Upper lobe of left lung (tissue), 6 donors: Measurements from ENCODE around the gene ZNF599. TPM values are rescaled to one million over a fixed set of nuclear protein-coding genes. Genes with fewer than 3 reads are reported as not detected.

Experiments used
- ATAC-seq, 2 donors: fragments of 200-7000 bp; cut with Tn5 transposase; one replicate each; pipeline ENCODE4 v1.9.1; 2022; ENCODE audit warnings: mild to moderate bottlenecking in 2 of 2, moderate library complexity in 2 of 2; ENCODE audit not compliant: low FRiP score in 2 of 2
- DNase-seq, 2 donors: peaks; one replicate each; pipeline ENCODE4 v3.0.0-alpha.2; 2019 to 2020
- H3K27ac ChIP-seq, 4 donors: fragments of 200-600 bp; sonication (generic); one replicate each; pipeline ENCODE4 v1.5.1; 2016 to 2019
- H3K27me3 ChIP-seq, 4 donors: fragments of 200-600 bp; sonication (generic); one replicate each; pipeline ENCODE4 v1.5.1; 2017 to 2019
- H3K36me3 ChIP-seq, 4 donors: fragments of 200-600 bp; sonication (generic); one replicate each; pipeline ENCODE4 v1.5.1; 2016 to 2019
- H3K4me1 ChIP-seq, 4 donors: fragments of 200-600 bp; sonication (generic); one replicate each; pipeline ENCODE4 v1.5.1; 2018 to 2019
- H3K4me3 ChIP-seq, 4 donors: fragments of 200-600 bp; sonication (generic); one replicate each; pipeline ENCODE4 v1.5.1; 2017 to 2019; ENCODE audit warnings: mild to moderate bottlenecking in 2 of 4, moderate library complexity in 1 of 4
- H3K9me3 ChIP-seq, 4 donors: fragments of 200-600 bp; sonication (generic); one replicate each; pipeline ENCODE4 v1.5.1; 2018 to 2019
- CTCF ChIP-seq, 6 experiments: fragments of 450-650 bp in 4 of 6; fragments of 200-600 bp in 2 of 6; sonication (generic) in 2 of 6; IDR thresholded peaks; one replicate each; pipeline ENCODE4 v1.5.1; 2016 to 2019; ENCODE audit warnings: antibody characterized with exemption in 6 of 6
- EP300 ChIP-seq, 4 donors: sonication (generic); formaldehyde crosslinking; IDR thresholded peaks; one replicate each; pipeline ENCODE4 v1.5.1; 2017; ENCODE audit warnings: antibody characterized with exemption in 4 of 4, control low read depth in 2 of 4
- POLR2A ChIP-seq, 4 donors: fragments of 450-650 bp; IDR thresholded peaks; one replicate each; pipeline ENCODE4 v1.5.1; 2016 to 2017; ENCODE audit warnings: antibody characterized with exemption in 4 of 4, mild to moderate bottlenecking in 2 of 4
- POLR2AphosphoS5 ChIP-seq, 2 donors: sonication (generic); formaldehyde crosslinking; IDR thresholded peaks; one replicate each; pipeline ENCODE4 v1.5.1; 2017; ENCODE audit warnings: antibody characterized with exemption in 2 of 2
- WGBS, 2 donors: methylation state at CpG; one replicate each; pipeline ENCODE4 v1.1.5; 2017 to 2018; 5-methylcytosine and 5-hydroxymethylcytosine counted together
- total RNA-seq, 6 donors: library from RNA; depleted of rRNA in 4 of 6; stranded (reverse); fragments of >200 nt in 4 of 6; gene quantifications; one replicate each; pipeline versions ENCODE4 v1.1.0 to v1.2.1, GENCODE V29; 2016 to 2021
- donor health status: DM: no; HTN: no; CAD: no; lungs with moderate emphysema.
- donor health status: DM: no; HTN: yes; CAD: no; lungs with severe emphysema.

ZNF599 gene
- total RNA-seq, 6 donors from 2014 or later: 5.8 to 8.2 (median 7.2) TPM

GRCh38 chr19:34711890-34712289 lies 61.1 kb downstream of the ZNF599 start:
- Histone ChIP-seq H3K27me3 (no peaks in the 10 kb centered on the region), H3K36me3 (no peaks in the 10 kb centered on the region), H3K27ac (no peak overlapping the region), H3K9me3 (peaks cover 0 to 12% (median 4%) of the 10 kb centered on the region in 4 donors), H3K4me1 (no peaks in the 10 kb centered on the region), H3K4me3 (no peak overlapping the region)
- WGBS, 2 donors: 79 to 80% methylated on average over 6 of the region's 6 CpGs
- ATAC-seq (no peak), DNase-seq (no peak)
- TF ChIP-seq POLR2A (IDR thresholded peaks at IDR 0.05) (no peak), POLR2AphosphoS5 (IDR thresholded peaks at IDR 0.05) (no peak), EP300 (IDR thresholded peaks at IDR 0.05) (no peak), CTCF (IDR thresholded peaks at IDR 0.05) (no peak)

Other genes starting within 250 kb of the ZNF599 start
- 1 to 10 TPM in 4 of 6 donors, under 1 TPM in 2; 0.47 to 4.6 (median 1.7) TPM for gene SCGB2B2, start 96.1 kb downstream of the ZNF599 start, total RNA-seq
- 10 to 100 TPM; 14.0 to 30.7 (median 26.2) TPM for gene ZNF302, start 95.5 kb downstream of the ZNF599 start, total RNA-seq
- 10 to 100 TPM in 3 of 6 donors, 1 to 10 TPM in 3; 2.3 to 29.3 (median 10.2) TPM for gene ZNF181, start 39.0 kb downstream of the ZNF599 start, total RNA-seq
- gene ZNF30, start 153.7 kb upstream of the ZNF599 start, total RNA-seq: 10 to 100 TPM in 1 of 6 donors, 1 to 10 TPM in 5; 2.1 to 15.7 (median 3.2) TPM
- 10 to 100 TPM in 3 of 6 donors, 1 to 10 TPM in 3; 8.3 to 14.5 (median 9.8) TPM for gene ZNF792, start 191.0 kb upstream of the ZNF599 start, total RNA-seq
- gene GRAMD1A, start 227.1 kb upstream of the ZNF599 start, total RNA-seq: 100 to 1,000 TPM in 4 of 6 donors, 10 to 100 TPM in 2; 85.1 to 206 (median 119) TPM